Progenitor cell of endocrine pancreas (in vitro differentiated cells): ENCODE measurements around the gene MT1X. TPM values are rescaled to one million over a fixed set of nuclear protein-coding genes. Genes with fewer than 3 reads are reported as not detected.

Source experiments
- DNase-seq: peaks from one replicate; pipeline ENCODE4 v3.0.0; 2021; ENCODE audit warnings: low spot score; ENCODE audit not compliant: unreplicated experiment
- H3K27ac Mint-ChIP-seq: 2 replicates; pipeline ENCODE4 v1.8.0; 2021; ENCODE audit warnings: mild to moderate bottlenecking, moderate library complexity, mixed read lengths
- H3K27me3 Mint-ChIP-seq: 2 replicates; pipeline ENCODE4 v1.8.0; 2021; ENCODE audit warnings: mixed read lengths
- H3K36me3 Mint-ChIP-seq: 2 replicates; pipeline ENCODE4 v1.8.0; 2022; ENCODE audit warnings: mixed read lengths; ENCODE audit not compliant: insufficient read depth
- H3K4me1 Mint-ChIP-seq: 2 replicates; pipeline ENCODE4 v1.8.0; 2021; ENCODE audit warnings: low read depth, mixed read lengths
- H3K4me3 Mint-ChIP-seq: 2 replicates; pipeline ENCODE4 v1.8.0; 2021; ENCODE audit warnings: low read depth, mild to moderate bottlenecking, moderate library complexity, mixed read lengths
- H3K9me3 Mint-ChIP-seq: 2 replicates; pipeline ENCODE4 v1.8.0; 2021; ENCODE audit warnings: low read depth, mixed read lengths
- CTCF ChIP-seq: fragments of 200-600 bp; sonication (generic); IDR thresholded peaks from one replicate; pipeline ENCODE4 v1.5.0; 2021; ENCODE audit warnings: antibody characterized with exemption, mild to moderate bottlenecking; ENCODE audit not compliant: unreplicated experiment
- total RNA-seq: library from RNA; stranded (reverse); gene quantifications from 2 replicates; pipeline ENCODE4 v1.2.1, GENCODE V29; 2021

MT1X gene
- total RNA-seq, 1 donor from 2014 or later, result 6.8 TPM

GRCh38 chr16:56643080-56643778 is 39.0 kb upstream of the MT1X start:
- Mint-ChIP-seq H3K9me3 (no peaks in the 10 kb centered on the region), H3K4me1 (peaks cover 3% of the 10 kb centered on the region), H3K27ac (no peak overlapping the region), H3K4me3 (no peak overlapping the region), H3K36me3 (no peaks in the 10 kb centered on the region), H3K27me3 (peaks cover 96% of the 10 kb centered on the region)
- no peak for DNase-seq
- TF ChIP-seq CTCF, result peak; percentile 35

GRCh38 chr16:56643833-56644232 is 38.4 kb upstream of the MT1X start:
- Mint-ChIP-seq H3K4me1 (peaks cover 3% of the 10 kb centered on the region), H3K27me3 (peaks cover 97% of the 10 kb centered on the region), H3K9me3 (no peaks in the 10 kb centered on the region), H3K4me3 (no peak overlapping the region), H3K27ac (no peak overlapping the region), H3K36me3 (no peaks in the 10 kb centered on the region)
- no peak for TF ChIP-seq CTCF
- no peak for DNase-seq

DNA sequence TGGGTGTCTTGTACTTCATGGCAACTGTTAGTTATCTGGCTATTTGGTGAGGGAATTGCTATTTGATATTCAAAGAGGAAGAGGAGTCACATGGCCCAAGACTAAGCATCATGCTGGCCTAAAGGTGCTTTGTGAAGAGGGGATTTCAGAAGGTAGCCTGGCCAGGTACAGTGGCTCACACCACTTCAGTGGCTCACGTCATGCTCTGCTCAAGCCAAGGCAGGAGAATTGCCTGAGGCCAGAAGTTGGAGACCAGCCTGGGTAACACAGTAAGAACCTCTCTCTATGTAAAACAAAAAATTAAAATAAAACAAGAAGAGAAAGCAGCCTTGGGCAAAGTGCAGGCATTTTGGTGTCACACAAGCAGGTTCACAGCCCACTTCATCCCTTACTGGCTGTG is 37.0 kb upstream of the MT1X start:
- H3K36me3 Mint-ChIP-seq, result no peaks in the 10 kb centered on the region
- H3K27me3 Mint-ChIP-seq, result peaks cover 94% of the 10 kb centered on the region
- peaks cover 3% of the 10 kb centered on the region for H3K4me1 Mint-ChIP-seq
- H3K9me3 Mint-ChIP-seq, result no peaks in the 10 kb centered on the region
- no peak overlapping the region for H3K4me3 Mint-ChIP-seq
- DNase-seq, result no peak
- no peak overlapping the region for H3K27ac Mint-ChIP-seq
- TF ChIP-seq CTCF, result no peak

DNA sequence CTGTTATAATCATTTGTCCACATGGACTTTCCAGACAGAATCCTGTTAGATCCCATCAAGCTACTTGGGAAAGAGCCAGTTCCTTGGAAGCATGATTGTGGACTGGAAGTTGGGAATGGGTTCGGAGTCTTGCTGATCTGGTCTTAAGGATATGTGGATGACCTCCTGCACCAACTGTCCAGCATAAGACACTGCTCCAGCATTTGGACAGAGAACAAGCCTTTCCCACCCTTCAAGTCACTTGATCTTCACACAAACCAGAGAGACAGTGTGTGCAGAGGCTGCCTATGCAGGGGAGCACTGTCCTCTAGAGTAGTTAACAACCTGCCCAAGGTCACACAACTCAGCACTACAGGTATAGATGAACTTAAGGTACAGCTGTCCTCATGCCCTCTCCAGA is 36.4 kb upstream of the MT1X start:
- DNase-seq, result no peak
- no peak for TF ChIP-seq CTCF
- H3K27ac Mint-ChIP-seq, result no peak overlapping the region
- no peaks in the 10 kb centered on the region for H3K36me3 Mint-ChIP-seq
- H3K4me1 Mint-ChIP-seq, result peaks cover 3% of the 10 kb centered on the region
- no peak overlapping the region for H3K4me3 Mint-ChIP-seq
- H3K27me3 Mint-ChIP-seq, result peaks cover 94% of the 10 kb centered on the region
- H3K9me3 Mint-ChIP-seq, result no peaks in the 10 kb centered on the region

- H3K27me3 Mint-ChIP-seq, result peaks cover 93% of the 10 kb centered on the region
- peaks cover 3% of the 10 kb centered on the region for H3K4me1 Mint-ChIP-seq
- no peaks in the 10 kb centered on the region for H3K9me3 Mint-ChIP-seq
- H3K36me3 Mint-ChIP-seq, result no peaks in the 10 kb centered on the region
- DNase-seq, result no peak
- peak; percentile 9 for TF ChIP-seq CTCF
- H3K4me3 Mint-ChIP-seq, result no peak overlapping the region
- H3K27ac Mint-ChIP-seq, result no peak overlapping the region
Measured at GRCh38 chr16:56647641-56648431, 34.4 kb upstream of the MT1X start.
